ENCODE measurements around the gene PHRF1. TPM values are rescaled to one million over a fixed set of nuclear protein-coding genes. Genes with fewer than 3 reads are reported as not detected.
"Not testable (repeated sequence)": the region's sequence is repeated elsewhere in the genome, so short reads cannot be mapped to it uniquely, and the experiment has no call there.

The PHRF1 gene
- polyA plus RNA-seq, 10 donors = 13.5 to 22.1 (median 16.5) TPM

DNA sequence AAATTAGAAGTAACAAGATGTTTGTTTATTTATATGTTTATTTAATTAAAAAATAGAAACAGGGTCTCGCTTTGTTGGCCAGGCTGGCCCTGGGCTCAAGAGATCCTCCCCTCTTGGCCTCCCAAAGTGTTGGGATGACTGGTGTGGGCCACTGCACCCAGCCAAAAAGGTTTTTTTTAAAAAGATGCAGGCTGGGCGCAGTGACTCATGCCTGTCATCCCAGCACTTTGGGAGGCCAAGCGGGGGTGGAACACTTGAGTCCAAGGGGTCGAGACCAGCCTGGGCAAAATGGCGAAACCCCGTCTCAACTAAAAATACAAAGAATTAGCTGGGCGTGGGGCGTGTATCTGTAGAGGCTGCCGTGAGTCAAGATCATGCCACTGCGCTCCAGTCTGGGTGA is 74.2 kb downstream of the PHRF1 start:
- no peak for DNase-seq

DNA sequence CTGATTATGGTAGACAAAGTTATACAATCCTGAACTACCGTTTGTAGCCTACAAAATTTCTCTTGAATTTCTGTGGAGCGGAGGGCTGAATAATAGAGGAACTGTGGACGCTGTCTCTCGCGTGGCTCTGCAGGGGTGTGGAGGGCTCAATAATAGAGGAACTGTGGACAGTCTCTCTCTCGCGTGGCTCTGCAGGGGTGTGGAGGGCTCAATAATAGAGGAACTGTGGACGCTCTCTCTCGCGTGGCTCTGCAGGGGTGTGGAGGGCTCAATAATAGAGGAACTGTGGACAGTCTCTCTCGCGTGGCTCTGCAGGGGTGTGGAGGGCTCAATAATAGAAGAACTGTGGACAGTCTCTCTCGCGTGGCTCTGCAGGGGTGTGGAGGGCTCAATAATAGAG is 76.9 kb downstream of the PHRF1 start:
- DNase-seq = not testable (repeated sequence)

DNA sequence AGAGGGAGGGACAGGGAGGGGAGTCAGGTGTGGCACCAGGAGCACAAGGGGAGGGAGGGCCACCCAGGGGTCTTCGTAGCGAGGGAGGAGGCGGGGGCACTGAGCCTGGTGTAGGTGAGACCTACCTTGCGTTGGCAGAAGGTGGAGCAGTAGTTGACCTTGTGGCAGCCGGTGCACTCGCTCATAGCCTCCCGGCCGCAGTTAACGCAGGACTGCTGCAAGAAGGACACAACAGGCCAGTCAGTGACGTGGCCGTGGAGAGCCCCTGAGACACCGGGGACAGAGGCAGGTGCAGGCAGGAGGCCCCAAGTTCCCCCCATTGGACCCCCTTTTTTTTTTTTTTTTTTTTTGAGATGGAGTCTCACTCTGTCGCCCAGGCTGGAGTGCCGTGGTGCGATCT is 77.6 kb downstream of the PHRF1 start:
- DNase-seq = no peak

DNA sequence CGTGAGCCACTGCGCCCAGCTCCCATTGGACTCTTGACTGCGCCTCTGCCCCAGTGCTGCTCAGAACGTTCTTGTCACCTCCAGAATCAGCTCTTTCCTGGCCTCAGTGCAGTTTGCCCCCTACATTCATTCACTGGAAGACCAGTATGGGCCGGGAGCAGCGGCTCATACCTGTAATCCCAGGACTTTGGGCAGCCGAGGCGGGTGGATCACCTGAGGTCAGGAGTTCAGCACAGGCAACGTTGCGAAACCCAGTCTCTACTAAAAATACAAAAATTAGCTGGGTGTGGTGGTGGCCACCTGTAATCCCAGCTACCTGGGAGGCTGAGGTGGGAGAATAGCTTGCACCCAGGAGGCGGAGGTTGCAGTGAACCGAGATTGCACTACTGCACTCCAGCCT is 78.2 kb downstream of the PHRF1 start:
- DNase-seq = not testable (repeated sequence)

DNA sequence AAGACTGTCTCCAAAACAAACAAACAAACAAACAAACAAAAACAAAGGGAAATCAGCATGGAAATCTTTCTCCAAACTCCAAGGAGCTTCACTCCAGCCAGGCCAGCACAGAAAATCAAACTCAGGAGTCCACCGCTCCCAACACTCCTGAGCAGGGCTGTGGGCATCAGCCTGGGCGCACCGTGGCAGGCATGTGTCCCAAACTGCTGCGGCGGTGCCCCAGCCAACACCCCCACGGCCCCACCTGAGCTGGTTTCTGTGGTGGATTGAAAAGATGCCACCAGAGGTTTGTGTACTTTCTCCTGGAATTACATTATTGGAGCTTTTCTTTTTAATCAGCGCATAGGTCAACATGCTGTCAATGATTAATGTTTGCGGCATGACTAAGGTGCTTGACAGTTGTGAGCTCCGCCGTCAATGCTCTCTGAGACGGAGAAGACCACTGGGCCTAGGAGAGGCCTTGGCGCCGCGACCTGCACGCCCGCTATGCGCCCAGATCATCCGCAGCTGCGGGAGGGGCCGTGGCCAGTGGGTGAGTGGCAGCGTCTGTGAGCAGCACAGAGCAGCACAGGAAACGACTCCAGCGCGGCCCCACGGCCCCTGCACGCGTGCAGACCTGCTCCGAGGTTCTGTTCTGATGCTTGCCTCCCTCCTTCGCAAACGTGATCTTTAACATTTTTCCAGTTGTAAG is 78.9 kb downstream of the PHRF1 start:
- no peak for DNase-seq

DNA sequence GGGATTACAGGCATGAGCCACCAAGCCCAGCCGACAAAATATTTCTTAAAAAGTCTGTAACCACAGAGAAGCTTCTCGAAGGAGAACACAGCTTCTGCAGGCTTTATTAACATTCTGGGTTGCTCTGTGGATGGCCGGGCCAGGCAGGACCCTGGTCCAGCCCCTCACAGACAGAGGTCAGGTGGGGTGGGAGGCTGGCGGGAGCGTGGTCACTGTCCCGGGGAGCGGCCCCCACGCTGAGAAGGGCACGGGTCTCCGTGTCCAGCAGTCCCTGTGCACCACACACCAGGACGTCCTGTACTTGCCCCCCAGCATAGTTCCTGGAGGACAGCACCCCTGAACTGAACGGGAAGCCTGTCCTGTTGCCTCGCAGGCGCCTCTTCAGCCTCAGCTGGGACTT is 80.2 kb downstream of the PHRF1 start:
- DNase-seq = no peak

DNA sequence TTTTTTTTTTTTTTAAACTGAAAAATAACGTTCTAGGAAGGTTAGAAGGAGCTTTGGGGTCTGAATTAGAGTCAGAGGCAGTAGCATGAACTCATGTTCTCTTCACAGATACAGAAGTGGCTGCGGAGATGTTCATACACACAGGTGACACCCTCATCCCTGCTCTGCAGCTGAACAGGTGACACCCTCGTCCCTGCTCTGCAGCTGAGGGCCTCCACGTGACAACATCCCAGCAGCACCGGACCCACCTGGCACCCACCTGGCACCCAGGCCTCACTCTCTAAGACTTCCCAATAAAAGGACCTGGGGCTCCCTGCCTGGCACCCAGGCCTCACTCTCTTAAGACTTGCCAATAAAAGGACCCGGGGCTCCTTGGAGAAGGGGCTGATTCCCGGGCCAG is 80.6 kb downstream of the PHRF1 start:
- DNase-seq = no peak

DNA sequence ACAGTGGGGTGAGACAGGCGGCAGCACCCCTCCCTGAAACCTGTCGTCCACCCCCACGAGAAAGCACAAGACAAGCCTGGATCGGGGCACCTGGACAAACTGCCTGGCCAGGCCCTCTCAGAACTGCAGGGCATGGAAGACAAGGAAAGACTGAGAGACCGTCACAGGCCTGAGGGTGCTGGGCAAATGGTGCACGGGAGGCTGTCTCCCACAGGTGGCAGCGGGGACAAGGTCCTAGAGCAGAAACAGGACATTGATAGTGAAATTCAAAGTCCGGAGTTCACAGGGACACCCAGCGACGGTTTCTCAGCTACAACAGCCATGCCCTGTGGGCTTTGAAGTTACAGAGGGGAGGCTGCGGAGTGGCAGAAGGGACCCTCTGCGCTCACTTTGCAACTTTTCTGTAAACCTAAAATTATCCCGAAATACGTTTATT is 81.4 kb downstream of the PHRF1 start:
- DNase-seq = no peak

DNA sequence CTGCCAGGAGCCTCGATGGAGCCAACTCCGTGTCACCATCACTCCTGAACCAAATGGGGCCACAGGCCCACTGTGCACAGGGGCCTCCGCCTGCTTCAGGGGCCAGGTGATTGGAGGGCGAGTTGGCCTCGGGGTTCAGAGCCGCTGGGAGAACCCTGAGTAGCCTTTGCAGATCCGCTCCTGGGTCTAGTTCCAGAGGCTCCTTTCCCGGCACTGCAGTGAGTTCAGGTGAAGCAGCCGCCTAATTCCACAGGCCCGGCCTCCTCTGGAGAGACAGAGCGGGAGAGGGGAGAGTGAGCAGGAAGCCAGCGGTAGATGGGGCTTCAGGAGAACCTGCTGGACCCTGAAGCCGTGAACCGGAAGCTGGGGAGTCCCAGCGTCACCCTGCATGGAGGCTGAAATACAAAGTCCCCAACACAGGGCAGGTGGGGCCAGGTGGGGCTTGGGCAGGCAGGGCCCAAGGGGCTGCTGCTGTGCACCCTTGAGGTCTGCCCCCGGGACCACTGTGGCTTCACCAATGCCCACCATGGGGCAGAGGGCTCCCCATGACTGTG is 83.3 kb downstream of the PHRF1 start:
- DNase-seq = no peak

DNA sequence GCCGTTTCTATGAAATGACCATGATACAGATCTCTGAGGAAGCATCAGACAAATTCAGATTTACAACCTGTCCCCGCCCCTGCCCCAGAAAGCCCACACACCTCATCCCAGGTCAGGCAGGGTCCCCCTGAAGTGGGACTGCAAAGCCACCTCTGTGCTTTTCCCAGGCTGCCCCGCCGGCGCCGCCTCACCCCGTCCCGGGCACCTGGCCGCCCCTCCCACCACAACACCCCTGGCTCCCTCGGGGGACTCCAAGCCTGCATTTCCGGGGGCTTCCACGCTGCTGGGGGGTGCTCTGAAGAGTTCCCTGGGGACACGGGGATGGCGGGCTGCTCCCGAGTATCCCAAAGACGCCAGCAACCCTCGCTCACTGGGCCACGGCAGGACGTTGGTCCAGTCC is 84.0 kb downstream of the PHRF1 start:
- no peak for DNase-seq

DNA sequence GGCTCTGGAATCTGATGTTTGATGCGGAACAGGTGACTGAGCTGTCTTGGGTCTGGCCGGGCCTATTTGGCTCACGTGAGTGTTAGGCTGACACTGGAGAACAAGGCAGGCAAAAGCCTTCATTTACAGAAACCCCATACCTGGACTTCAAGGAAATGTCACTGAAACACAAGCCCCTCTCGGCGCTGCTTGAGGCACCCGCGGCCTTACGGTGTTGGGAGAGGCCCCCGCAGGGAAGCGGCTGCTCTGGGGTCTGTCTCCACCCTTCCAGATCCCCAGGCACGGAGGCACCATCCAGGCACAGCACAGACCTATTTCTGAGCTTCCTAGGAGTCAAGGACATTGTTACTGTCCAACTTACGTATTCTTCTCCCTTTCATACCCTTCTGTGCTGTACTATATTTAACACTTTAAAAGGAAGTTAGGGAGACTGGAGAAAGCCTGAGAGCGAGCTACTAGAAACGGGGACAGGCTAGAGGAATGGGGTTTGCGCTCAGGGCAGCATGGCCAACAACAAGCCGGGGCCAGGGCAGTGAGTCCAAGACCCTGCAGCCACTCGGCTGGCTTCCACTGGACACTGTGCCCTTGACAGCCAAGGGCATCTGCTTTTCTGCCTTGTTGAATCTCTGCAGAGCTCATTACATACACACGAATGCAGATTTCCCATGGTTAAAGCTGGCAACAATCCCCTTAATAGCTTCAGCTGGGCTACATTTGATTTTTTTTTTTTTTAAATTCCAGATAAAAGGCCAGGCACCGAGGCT is 84.6 kb downstream of the PHRF1 start:
- no peak for DNase-seq

Other genes with a start within 250 kb of the PHRF1 start
- 10 to 100 TPM in 9 of 10 donors, 1 to 10 TPM in 1; 9.4 to 35.6 (median 13.8) TPM for gene B4GALNT4, start 207.0 kb upstream of the PHRF1 start, polyA plus RNA-seq (ENCODE audit: insufficient read length in 10 of 10)
- gene PKP3, start 182.3 kb upstream of the PHRF1 start, polyA plus RNA-seq (ENCODE audit: insufficient read length in 10 of 10) = 10 to 100 TPM in 1 of 10 donors, 1 to 10 TPM in 1, under 1 TPM in 6, not detected in 2; 0.14 to 14.1 (median 0.61) TPM
- gene SIGIRR, start 161.5 kb upstream of the PHRF1 start, polyA plus RNA-seq (ENCODE audit: insufficient read length in 10 of 10) = 10 to 100 TPM in 8 of 10 donors, 1 to 10 TPM in 2; 8.4 to 19.6 (median 13.2) TPM
- gene ANO9, start 134.5 kb upstream of the PHRF1 start, polyA plus RNA-seq (ENCODE audit: insufficient read length in 10 of 10) = 1 to 10 TPM in 4 of 10 donors, under 1 TPM in 6; 0.08 to 2.7 (median 0.44) TPM
- gene PTDSS2, start 126.2 kb upstream of the PHRF1 start, polyA plus RNA-seq (ENCODE audit: insufficient read length in 10 of 10) = 10 to 100 TPM; 23.4 to 31.7 (median 28.1) TPM
- 100 to 1,000 TPM in 1 of 10 donors, 10 to 100 TPM in 9; 75.5 to 108 (median 86.2) TPM for gene RNH1, start 69.2 kb upstream of the PHRF1 start, polyA plus RNA-seq (ENCODE audit: insufficient read length in 10 of 10)
- 100 to 1,000 TPM in 5 of 10 donors, 10 to 100 TPM in 5; 84.1 to 114 (median 101) TPM for gene HRAS, start 40.9 kb upstream of the PHRF1 start, polyA plus RNA-seq (ENCODE audit: insufficient read length in 10 of 10)
- 1 to 10 TPM; 2.7 to 7.0 (median 4.9) TPM for gene LRRC56, start 38.9 kb upstream of the PHRF1 start, polyA plus RNA-seq (ENCODE audit: insufficient read length in 10 of 10)
- 1 to 10 TPM in 1 of 10 donors, under 1 TPM in 9; 0.17 to 1.1 (median 0.44) TPM for gene LMNTD2, start 15.7 kb upstream of the PHRF1 start, polyA plus RNA-seq (ENCODE audit: insufficient read length in 10 of 10)
- gene RASSF7, start 15.5 kb upstream of the PHRF1 start, polyA plus RNA-seq (ENCODE audit: insufficient read length in 10 of 10) = 1 to 10 TPM; 1.1 to 3.7 (median 2.2) TPM
- gene IRF7, start 39.5 kb downstream of the PHRF1 start, polyA plus RNA-seq (ENCODE audit: insufficient read length in 10 of 10) = 10 to 100 TPM in 4 of 10 donors, 1 to 10 TPM in 6; 6.3 to 13.1 (median 9.6) TPM
- gene CDHR5, start 48.5 kb downstream of the PHRF1 start, polyA plus RNA-seq (ENCODE audit: insufficient read length in 10 of 10) = 1 to 10 TPM in 7 of 10 donors, under 1 TPM in 3; 0.60 to 2.1 (median 1.2) TPM
- gene SCT, start 50.7 kb downstream of the PHRF1 start, polyA plus RNA-seq (ENCODE audit: insufficient read length in 10 of 10) = 100 to 1,000 TPM in 1 of 10 donors, 10 to 100 TPM in 9; 31.7 to 107 (median 61.3) TPM
- gene DRD4, start 60.8 kb downstream of the PHRF1 start, polyA plus RNA-seq (ENCODE audit: insufficient read length in 10 of 10) = under 1 TPM; 0.23 to 0.90 (median 0.73) TPM
- 10 to 100 TPM; 22.1 to 40.7 (median 29.2) TPM for gene DEAF1, start 118.8 kb downstream of the PHRF1 start, polyA plus RNA-seq (ENCODE audit: insufficient read length in 10 of 10)
- 10 to 100 TPM; 10.6 to 27.9 (median 16.7) TPM for gene TMEM80, start 119.3 kb downstream of the PHRF1 start, polyA plus RNA-seq (ENCODE audit: insufficient read length in 10 of 10)
- 1 to 10 TPM; 1.5 to 9.0 (median 2.8) TPM for gene EPS8L2, start 129.8 kb downstream of the PHRF1 start, polyA plus RNA-seq (ENCODE audit: insufficient read length in 10 of 10)
- 10 to 100 TPM; 55.0 to 92.1 (median 66.3) TPM for gene TALDO1, start 171.0 kb downstream of the PHRF1 start, polyA plus RNA-seq (ENCODE audit: insufficient read length in 10 of 10)
- gene GATD1, start 201.0 kb downstream of the PHRF1 start, polyA plus RNA-seq (ENCODE audit: insufficient read length in 10 of 10) = 10 to 100 TPM; 30.5 to 49.5 (median 39.2) TPM
- 1 to 10 TPM in 1 of 10 donors, under 1 TPM in 9; 0.35 to 1.0 (median 0.60) TPM for gene CEND1, start 213.6 kb downstream of the PHRF1 start, polyA plus RNA-seq (ENCODE audit: insufficient read length in 10 of 10)
- 10 to 100 TPM in 6 of 10 donors, 1 to 10 TPM in 4; 9.0 to 16.8 (median 10.2) TPM for gene SLC25A22, start 221.8 kb downstream of the PHRF1 start, polyA plus RNA-seq (ENCODE audit: insufficient read length in 10 of 10)
- gene PIDD1, start 228.8 kb downstream of the PHRF1 start, polyA plus RNA-seq (ENCODE audit: insufficient read length in 10 of 10) = 10 to 100 TPM in 1 of 10 donors, 1 to 10 TPM in 9; 4.4 to 10.5 (median 6.3) TPM
- gene RPLP2, start 233.5 kb downstream of the PHRF1 start, polyA plus RNA-seq (ENCODE audit: insufficient read length in 10 of 10) = 1,000 to 10,000 TPM; 1,394 to 1,882 (median 1,587) TPM
- 10 to 100 TPM; 18.4 to 32.9 (median 27.9) TPM for gene PNPLA2, start 242.4 kb downstream of the PHRF1 start, polyA plus RNA-seq (ENCODE audit: insufficient read length in 10 of 10)

All from muscle of back (tissue), 11 donors.